Loucy (cell line): Measurements from ENCODE around the gene SAP30BP.

Source experiments
- H2AFZ ChIP-seq: fragments of 200-600 bp; sonication (generic); 2 replicates; pipeline ENCODE4 v1.6.0; 2016; ENCODE audit warnings: antibody characterized with exemption, mild to moderate bottlenecking, low read length, moderate library complexity
- H3F3A ChIP-seq: fragments of 200-600 bp; 2 replicates; pipeline ENCODE4 v1.6.0; 2016; ENCODE audit warnings: antibody characterized with exemption, low read depth, mild to moderate bottlenecking
- H3K27me3 ChIP-seq: fragments of 200-600 bp; sonication (generic); 2 replicates; pipeline ENCODE4 v1.6.1; 2014; ENCODE audit warnings: low read length, mild to moderate bottlenecking; ENCODE audit not compliant: insufficient read depth, poor library complexity, severe bottlenecking
- H3K36me3 ChIP-seq: fragments of 200-600 bp; sonication (generic); 2 replicates; pipeline ENCODE4 v1.6.1; 2016; ENCODE audit warnings: low read length; ENCODE audit not compliant: insufficient read depth
- H3K4me1 ChIP-seq: fragments of 200-600 bp; sonication (generic); 2 replicates; pipeline ENCODE4 v1.5.1; 2014; ENCODE audit warnings: low read length, mild to moderate bottlenecking; ENCODE audit not compliant: insufficient read depth, poor library complexity, severe bottlenecking
- H3K4me2 ChIP-seq: fragments of 200-600 bp; sonication (generic); 2 replicates; pipeline ENCODE4 v1.6.0; 2014; ENCODE audit warnings: antibody characterized with exemption, low read length, low read depth, mild to moderate bottlenecking; ENCODE audit not compliant: poor library complexity, severe bottlenecking
- H3K4me3 ChIP-seq: fragments of 200-600 bp; sonication (generic); 2 replicates; pipeline ENCODE4 v1.5.1; 2014; ENCODE audit warnings: low read length, mild to moderate bottlenecking, mixed read lengths; ENCODE audit not compliant: poor library complexity, severe bottlenecking
- H3K79me2 ChIP-seq: fragments of 200-600 bp; sonication (generic); 2 replicates; pipeline ENCODE4 v1.6.1; 2014; ENCODE audit warnings: low read length; ENCODE audit not compliant: insufficient read depth
- H3K9ac ChIP-seq: fragments of 200-600 bp; sonication (generic); 2 replicates; pipeline ENCODE4 v1.6.0; 2014; ENCODE audit warnings: mild to moderate bottlenecking, low read depth, low read length, moderate library complexity; ENCODE audit not compliant: poor library complexity, severe bottlenecking
- H3K9me2 ChIP-seq: fragments of 200-600 bp; sonication (generic); replicated peaks from 2 replicates; pipeline ENCODE4 v1.6.1; 2016; ENCODE audit warnings: low read depth, low read length, mixed read lengths
- H3K9me3 ChIP-seq: fragments of 200-600 bp; sonication (generic); 2 replicates; pipeline ENCODE4 v1.6.1; 2014; ENCODE audit warnings: mild to moderate bottlenecking, antibody characterized with exemption, low read length, low read depth; ENCODE audit not compliant: insufficient read depth
- H4K20me1 ChIP-seq: fragments of 200-600 bp; sonication (generic); 2 replicates; pipeline ENCODE4 v1.6.0; 2014; ENCODE audit warnings: antibody characterized with exemption, low read length, mild to moderate bottlenecking; ENCODE audit not compliant: insufficient read depth, poor library complexity, severe bottlenecking
- EZH2phosphoT487 ChIP-seq: fragments of 200-600 bp; IDR thresholded peaks from 2 replicates; pipeline ENCODE4 v1.6.1; 2018; ENCODE audit warnings: antibody characterized with exemption, mild to moderate bottlenecking, moderate library complexity, borderline replicate concordance
- TF ChIP-seq, protein P1 (sequence below): fragments of 200-600 bp; sonication (generic); conservative IDR thresholded peaks from 2 replicates; pipeline ENCODE4 v1.5.1; 2014; ENCODE audit warnings: mild to moderate bottlenecking, antibody characterized with exemption, low read length

SAP30BP gene

DNA sequence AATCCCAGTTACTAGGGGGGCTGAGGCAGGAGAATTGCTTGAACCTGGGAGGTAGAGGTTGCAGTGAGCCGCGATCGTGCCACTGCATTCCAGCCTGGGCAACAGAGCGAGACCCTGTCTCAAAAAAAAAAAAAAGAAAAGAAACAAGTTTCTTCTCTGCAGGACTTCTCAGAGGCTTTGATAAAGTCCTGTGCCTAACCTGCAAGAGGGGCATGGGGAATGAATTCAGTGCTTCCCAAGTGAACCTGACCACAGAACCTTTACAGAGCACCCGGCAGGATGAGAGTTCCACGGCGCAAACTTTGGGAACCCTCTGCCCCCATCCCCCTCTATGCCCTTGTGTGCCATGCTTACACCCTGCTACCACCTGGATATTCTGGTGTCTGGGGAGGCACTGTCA is 72.0 kb downstream of the SAP30BP start:
- H3K4me3 ChIP-seq = no peak overlapping the region
- H3K4me1 ChIP-seq = no peaks in the 10 kb centered on the region
- no peaks in the 10 kb centered on the region for H3K9me2 ChIP-seq
- no peak overlapping the region for H3K9ac ChIP-seq
- TF ChIP-seq, protein P1, sequence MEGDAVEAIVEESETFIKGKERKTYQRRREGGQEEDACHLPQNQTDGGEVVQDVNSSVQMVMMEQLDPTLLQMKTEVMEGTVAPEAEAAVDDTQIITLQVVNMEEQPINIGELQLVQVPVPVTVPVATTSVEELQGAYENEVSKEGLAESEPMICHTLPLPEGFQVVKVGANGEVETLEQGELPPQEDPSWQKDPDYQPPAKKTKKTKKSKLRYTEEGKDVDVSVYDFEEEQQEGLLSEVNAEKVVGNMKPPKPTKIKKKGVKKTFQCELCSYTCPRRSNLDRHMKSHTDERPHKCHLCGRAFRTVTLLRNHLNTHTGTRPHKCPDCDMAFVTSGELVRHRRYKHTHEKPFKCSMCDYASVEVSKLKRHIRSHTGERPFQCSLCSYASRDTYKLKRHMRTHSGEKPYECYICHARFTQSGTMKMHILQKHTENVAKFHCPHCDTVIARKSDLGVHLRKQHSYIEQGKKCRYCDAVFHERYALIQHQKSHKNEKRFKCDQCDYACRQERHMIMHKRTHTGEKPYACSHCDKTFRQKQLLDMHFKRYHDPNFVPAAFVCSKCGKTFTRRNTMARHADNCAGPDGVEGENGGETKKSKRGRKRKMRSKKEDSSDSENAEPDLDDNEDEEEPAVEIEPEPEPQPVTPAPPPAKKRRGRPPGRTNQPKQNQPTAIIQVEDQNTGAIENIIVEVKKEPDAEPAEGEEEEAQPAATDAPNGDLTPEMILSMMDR = no peak
- TF ChIP-seq EZH2phosphoT487 = no peak
- H4K20me1 ChIP-seq = no peaks in the 10 kb centered on the region
- no peak overlapping the region for H2AFZ ChIP-seq
- no peaks in the 10 kb centered on the region for H3K79me2 ChIP-seq
- H3K27me3 ChIP-seq = no peaks in the 10 kb centered on the region
- H3K9me3 ChIP-seq = no peaks in the 10 kb centered on the region
- H3F3A ChIP-seq = no peaks in the 10 kb centered on the region
- H3K4me2 ChIP-seq = no peak overlapping the region
- H3K36me3 ChIP-seq = no peaks in the 10 kb centered on the region

DNA sequence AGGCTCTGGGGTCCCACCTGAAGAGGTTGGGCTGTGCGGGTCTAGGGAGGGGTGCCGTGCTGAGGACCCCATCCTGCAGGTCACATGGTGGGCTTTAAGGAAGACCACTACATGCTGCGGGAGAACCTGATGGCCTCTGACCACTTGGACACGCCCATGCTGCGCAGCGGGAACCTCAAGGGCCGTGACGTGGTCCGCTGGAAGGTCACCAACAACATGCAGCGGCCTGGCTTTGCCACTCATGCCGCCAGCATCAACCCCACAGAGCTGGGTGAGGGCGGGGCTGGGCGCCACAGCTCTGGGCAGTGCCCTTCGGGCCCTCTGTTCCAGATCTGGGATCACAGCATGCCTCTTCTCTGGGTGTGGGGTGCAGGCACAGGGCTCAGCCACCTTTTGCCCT is 72.7 kb downstream of the SAP30BP start:
- Histone ChIP-seq H3F3A (no peaks in the 10 kb centered on the region), H2AFZ (no peak overlapping the region), H3K36me3 (no peaks in the 10 kb centered on the region), H3K9ac (no peak overlapping the region), H3K4me3 (no peak overlapping the region), H3K79me2 (no peaks in the 10 kb centered on the region), H3K9me2 (no peaks in the 10 kb centered on the region), H3K4me1 (no peaks in the 10 kb centered on the region), H3K4me2 (no peak overlapping the region), H3K9me3 (no peaks in the 10 kb centered on the region), H4K20me1 (no peaks in the 10 kb centered on the region), H3K27me3 (no peaks in the 10 kb centered on the region)
- TF ChIP-seq, protein P1 = no peak
- no peak for TF ChIP-seq EZH2phosphoT487

DNA sequence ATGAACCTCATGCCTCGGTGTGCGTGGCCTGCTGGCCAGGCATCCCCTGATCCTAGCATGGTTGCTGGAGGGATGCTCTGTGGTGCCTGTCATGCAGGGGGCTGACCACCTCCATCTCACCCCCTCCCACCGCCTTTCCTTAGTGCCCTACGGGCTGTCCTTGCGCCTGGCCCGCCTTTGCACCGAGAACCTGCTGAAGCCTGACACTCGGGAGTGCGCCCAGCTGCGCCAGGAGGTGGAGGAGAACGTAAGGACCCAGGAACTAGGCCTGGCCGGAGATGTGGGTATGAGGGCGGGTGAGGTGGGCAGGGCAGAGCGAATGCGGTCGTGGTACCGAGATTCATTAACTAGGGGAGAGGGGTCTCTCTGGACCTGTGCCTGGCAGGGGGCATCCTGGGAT is 73.1 kb downstream of the SAP30BP start:
- Histone ChIP-seq H3K79me2 (no peaks in the 10 kb centered on the region), H4K20me1 (no peaks in the 10 kb centered on the region), H3K36me3 (no peaks in the 10 kb centered on the region), H3K4me2 (no peak overlapping the region), H3K27me3 (no peaks in the 10 kb centered on the region), H3K4me1 (no peaks in the 10 kb centered on the region), H3K9me3 (no peaks in the 10 kb centered on the region), H3K9ac (no peak overlapping the region), H2AFZ (no peak overlapping the region), H3K9me2 (no peaks in the 10 kb centered on the region), H3F3A (no peaks in the 10 kb centered on the region), H3K4me3 (no peak overlapping the region)
- no peak for TF ChIP-seq EZH2phosphoT487
- TF ChIP-seq, protein P1 = no peak
